Measurements from ENCODE around the gene MAPK8.

GRCh38 chr10:48322017-48322416 lies 15.5 kb downstream of the MAPK8 start:
- TF ChIP-seq CTCF (IDR thresholded peaks at IDR 0.05) (no peak), POLR2AphosphoS5 (IDR thresholded peaks at IDR 0.05; ENCODE audit: insufficient read depth in 1 of 2, low read depth in 1 of 2) (no peak)
